OCI-LY1 (cell line): Measurements from ENCODE around the gene RAET1E.
"Not testable (repeated sequence)": the region's sequence is repeated elsewhere in the genome, so short reads cannot be mapped to it uniquely, and the experiment has no call there.

ENCODE experiments used
- CTCF ChIP-seq: fragments of 200-600 bp; sonication (generic), shearing (Covaris generic); IDR thresholded peaks from 2 replicates; pipeline ENCODE4 v1.5.1; 2017; ENCODE audit warnings: mild to moderate bottlenecking, antibody characterized with exemption, low read length, moderate library complexity, mixed read lengths
- EZH2 ChIP-seq: fragments of 200-600 bp; sonication (generic), shearing (Covaris generic); IDR thresholded peaks from 2 replicates; pipeline ENCODE4 v1.8.0; 2017; ENCODE audit warnings: borderline replicate concordance, mixed run types, mild to moderate bottlenecking, antibody characterized with exemption, low read length, moderate library complexity, mixed read lengths

GRCh38 chr6:149848343-149848742, 49.6 kb downstream of the RAET1E start:
- not testable (repeated sequence) for TF ChIP-seq CTCF, EZH2
